ENCODE results near the gene MUC15. TPM values are rescaled to one million over a fixed set of nuclear protein-coding genes. Genes with fewer than 3 reads are reported as not detected.

The MUC15 gene, protein sequence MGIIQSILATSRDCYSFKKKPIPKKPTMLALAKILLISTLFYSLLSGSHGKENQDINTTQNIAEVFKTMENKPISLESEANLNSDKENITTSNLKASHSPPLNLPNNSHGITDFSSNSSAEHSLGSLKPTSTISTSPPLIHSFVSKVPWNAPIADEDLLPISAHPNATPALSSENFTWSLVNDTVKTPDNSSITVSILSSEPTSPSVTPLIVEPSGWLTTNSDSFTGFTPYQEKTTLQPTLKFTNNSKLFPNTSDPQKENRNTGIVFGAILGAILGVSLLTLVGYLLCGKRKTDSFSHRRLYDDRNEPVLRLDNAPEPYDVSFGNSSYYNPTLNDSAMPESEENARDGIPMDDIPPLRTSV
- total RNA-seq = not detected in 3 replicates
- long read RNA-seq = 0 reads

DNA sequence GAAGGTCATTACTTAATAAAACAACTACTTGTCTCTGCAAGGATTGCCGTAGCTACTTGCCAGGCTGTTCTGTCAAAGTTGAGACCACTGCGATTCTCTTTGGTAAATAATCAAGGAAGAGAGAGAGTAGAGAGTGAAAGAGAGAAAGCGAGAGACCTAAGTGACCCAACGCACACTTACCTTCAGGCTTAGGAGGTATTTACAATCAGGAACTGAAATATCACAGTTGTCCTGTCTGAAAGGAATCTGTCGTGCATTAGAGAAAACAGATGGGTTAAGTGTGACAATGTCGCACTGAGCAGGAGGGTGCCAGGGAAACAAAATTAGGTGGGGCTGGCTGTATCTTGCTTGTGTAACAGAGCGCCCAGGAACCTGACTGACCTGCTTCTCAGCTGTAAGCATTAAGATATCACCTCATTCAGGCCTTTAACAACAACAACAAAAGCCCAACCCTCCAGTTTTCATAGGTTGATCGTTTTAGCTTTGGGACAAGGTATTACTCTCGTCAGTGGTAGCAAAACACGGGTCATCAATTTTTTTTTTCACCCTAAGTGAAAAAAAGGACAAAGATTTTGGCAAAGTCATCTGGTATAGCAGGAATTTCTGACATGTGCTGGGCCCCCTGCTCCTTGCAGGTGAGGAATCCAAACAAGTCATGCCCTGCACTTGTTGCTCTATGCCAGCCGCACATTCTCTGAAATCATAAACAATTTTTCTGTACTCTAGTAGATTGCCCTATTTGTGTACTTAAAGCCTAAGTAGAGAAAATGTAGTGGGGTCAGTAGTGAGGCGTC lies at the start of gene MUC15:
TSS of gene MUC15 (minus strand) at position 403 of the 794 bp plus-strand sequence. CDS start 5,169 bp downstream, outside the sequence.
- H3K27me3 Mint-ChIP-seq (ENCODE audit: low read depth) = peaks cover 5% of the 10 kb centered on the region
- H3K4me1 Mint-ChIP-seq (ENCODE audit: low read depth) = peaks cover 3% of the 10 kb centered on the region

DNA sequence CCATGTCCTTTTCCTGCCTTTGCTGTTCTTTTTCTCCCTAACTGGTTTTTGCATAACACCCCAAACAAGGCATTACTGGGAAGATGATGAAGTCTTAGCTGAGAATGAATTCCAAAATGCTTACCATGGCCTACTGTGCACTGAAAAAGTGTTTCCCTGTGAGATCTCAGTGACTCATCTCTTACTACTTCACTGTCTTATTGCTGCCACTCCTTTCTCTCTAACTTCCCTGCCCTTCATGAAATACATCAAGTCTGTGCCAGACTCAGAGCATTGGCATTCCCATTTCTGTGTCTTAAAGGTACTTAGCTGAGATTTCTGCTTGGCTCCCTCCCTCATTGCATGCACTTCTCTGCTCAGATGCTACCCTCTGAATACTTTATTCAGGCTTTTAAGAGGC lies 49.1 kb upstream of the MUC15 start:
- Mint-ChIP-seq H3K36me3 (ENCODE audit: low read depth) (no peaks in the 10 kb centered on the region), H3K9me3 (ENCODE audit: low read depth) (no peaks in the 10 kb centered on the region), H3K27ac (ENCODE audit: unreplicated experiment) (no peak overlapping the region), H3K27me3 (ENCODE audit: low read depth) (no peaks in the 10 kb centered on the region), H3K4me1 (ENCODE audit: low read depth) (peaks cover 23% of the 10 kb centered on the region), H3K4me3 (ENCODE audit: unreplicated experiment) (no peak overlapping the region)
- DNase-seq (ENCODE audit: low spot score) = no peak
- TF ChIP-seq, protein P1, sequence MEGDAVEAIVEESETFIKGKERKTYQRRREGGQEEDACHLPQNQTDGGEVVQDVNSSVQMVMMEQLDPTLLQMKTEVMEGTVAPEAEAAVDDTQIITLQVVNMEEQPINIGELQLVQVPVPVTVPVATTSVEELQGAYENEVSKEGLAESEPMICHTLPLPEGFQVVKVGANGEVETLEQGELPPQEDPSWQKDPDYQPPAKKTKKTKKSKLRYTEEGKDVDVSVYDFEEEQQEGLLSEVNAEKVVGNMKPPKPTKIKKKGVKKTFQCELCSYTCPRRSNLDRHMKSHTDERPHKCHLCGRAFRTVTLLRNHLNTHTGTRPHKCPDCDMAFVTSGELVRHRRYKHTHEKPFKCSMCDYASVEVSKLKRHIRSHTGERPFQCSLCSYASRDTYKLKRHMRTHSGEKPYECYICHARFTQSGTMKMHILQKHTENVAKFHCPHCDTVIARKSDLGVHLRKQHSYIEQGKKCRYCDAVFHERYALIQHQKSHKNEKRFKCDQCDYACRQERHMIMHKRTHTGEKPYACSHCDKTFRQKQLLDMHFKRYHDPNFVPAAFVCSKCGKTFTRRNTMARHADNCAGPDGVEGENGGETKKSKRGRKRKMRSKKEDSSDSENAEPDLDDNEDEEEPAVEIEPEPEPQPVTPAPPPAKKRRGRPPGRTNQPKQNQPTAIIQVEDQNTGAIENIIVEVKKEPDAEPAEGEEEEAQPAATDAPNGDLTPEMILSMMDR (IDR thresholded peaks at IDR 0.05) = no peak

More for the DNA sequence above, at the start of gene MUC15:
- DNase-seq (ENCODE audit: low spot score) = no peak
- Mint-ChIP-seq H3K27ac (ENCODE audit: unreplicated experiment) (no peak within 1 kb of the TSS), H3K36me3 (ENCODE audit: low read depth) (no peaks in the 10 kb centered on the region), H3K4me3 (ENCODE audit: unreplicated experiment) (no peak within 1 kb of the TSS), H3K9me3 (ENCODE audit: low read depth) (no peaks in the 10 kb centered on the region)
- TF ChIP-seq, protein P1 (IDR thresholded peaks at IDR 0.05) = no peak

DNA sequence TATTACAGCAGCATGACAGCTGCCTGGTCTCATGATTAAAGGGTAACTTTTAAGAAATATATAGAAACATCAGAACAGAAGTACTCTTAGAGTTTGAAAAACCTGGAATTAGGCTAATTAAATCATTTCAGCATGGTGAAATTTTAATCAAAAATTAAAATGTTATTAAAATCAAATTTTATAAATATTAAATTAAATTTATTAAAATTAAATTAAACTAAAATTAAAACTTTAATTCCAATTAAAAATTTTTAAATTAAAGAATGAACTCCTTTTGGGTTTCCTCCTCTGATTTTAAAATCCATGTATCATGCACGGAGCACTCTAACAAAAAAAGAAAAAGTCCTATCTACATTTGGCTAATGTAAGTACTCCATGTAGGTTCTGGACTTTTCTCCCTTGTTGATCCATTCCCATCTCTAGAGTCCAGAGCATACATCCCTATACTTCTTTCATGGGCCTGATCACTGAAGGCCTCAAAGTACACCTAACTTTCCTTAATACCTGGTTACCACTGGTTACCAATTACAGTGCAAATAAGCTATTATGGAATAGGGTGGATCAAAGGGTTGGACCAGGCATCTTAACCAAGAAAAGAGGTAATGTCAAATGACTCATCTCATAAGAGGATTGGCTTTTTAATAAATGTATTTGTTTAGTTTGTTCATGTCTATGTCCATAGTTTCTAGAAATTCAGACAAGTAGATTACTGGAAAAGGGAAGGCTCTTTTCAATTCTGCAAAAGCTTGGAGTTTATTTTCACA lies 48.4 kb upstream of the MUC15 start:
- DNase-seq (ENCODE audit: low spot score) = no peak
- no peak overlapping the region for H3K27ac Mint-ChIP-seq (ENCODE audit: unreplicated experiment)

DNA sequence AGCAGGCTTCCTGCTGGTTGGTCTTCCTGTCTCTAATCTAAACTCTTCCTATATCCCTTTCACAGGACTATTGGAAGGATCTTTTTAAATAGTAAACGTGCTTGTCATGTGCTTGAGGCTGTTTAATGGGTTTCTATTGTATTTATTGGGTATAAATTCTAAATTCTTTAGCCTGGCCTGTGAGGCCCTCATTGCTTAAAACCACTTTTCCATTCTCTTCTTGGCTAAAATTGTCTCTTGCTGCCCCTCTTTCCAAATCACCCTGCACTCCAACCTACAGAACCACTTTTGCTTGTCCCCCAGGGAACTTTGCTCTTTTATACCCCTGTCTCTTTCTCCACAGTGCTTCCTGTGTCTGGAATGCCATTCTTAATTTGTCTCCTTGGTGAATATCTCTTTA lies 46.4 kb upstream of the MUC15 start:
- no peaks in the 10 kb centered on the region for H3K36me3 Mint-ChIP-seq (ENCODE audit: low read depth)
- no peak overlapping the region for H3K4me3 Mint-ChIP-seq (ENCODE audit: unreplicated experiment)
- peaks cover 19% of the 10 kb centered on the region for H3K4me1 Mint-ChIP-seq (ENCODE audit: low read depth)
- no peaks in the 10 kb centered on the region for H3K27me3 Mint-ChIP-seq (ENCODE audit: low read depth)
- TF ChIP-seq, protein P1 (IDR thresholded peaks at IDR 0.05) = no peak
- H3K9me3 Mint-ChIP-seq (ENCODE audit: low read depth) = peaks cover 1% of the 10 kb centered on the region
- no peak overlapping the region for H3K27ac Mint-ChIP-seq (ENCODE audit: unreplicated experiment)
- DNase-seq (ENCODE audit: low spot score) = no peak

More for the DNA sequence above, 48.4 kb upstream of the MUC15 start:
- no peaks in the 10 kb centered on the region for H3K9me3 Mint-ChIP-seq (ENCODE audit: low read depth)
- no peaks in the 10 kb centered on the region for H3K27me3 Mint-ChIP-seq (ENCODE audit: low read depth)
- TF ChIP-seq, protein P1 (IDR thresholded peaks at IDR 0.05) = no peak
- H3K36me3 Mint-ChIP-seq (ENCODE audit: low read depth) = no peaks in the 10 kb centered on the region
- no peak overlapping the region for H3K4me3 Mint-ChIP-seq (ENCODE audit: unreplicated experiment)
- H3K4me1 Mint-ChIP-seq (ENCODE audit: low read depth) = peaks cover 19% of the 10 kb centered on the region

DNA sequence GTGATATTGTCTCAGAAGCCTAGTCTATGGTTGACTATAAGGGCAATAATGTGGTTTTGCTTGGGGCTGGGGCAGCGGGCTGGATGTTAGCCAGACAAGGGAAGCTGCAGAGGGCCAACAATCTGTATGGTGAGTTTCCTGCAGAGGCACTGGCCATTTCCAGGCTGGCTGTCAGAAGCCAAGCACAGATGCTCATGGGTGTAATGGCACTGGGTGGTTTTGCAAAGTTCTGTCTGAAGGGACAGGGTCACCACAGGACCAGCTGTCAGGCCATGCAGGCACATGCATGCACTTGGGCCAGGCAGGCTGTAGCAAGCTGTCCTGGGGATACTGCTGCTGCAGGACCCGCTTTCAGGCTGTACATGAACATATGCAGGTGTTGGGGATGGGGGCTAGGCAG lies 41.7 kb upstream of the MUC15 start:
- TF ChIP-seq, protein P1 (IDR thresholded peaks at IDR 0.05) = no peak

More for the DNA sequence above, 41.7 kb upstream of the MUC15 start:
- Mint-ChIP-seq H3K27me3 (ENCODE audit: low read depth) (no peaks in the 10 kb centered on the region), H3K9me3 (ENCODE audit: low read depth) (peaks cover 14% of the 10 kb centered on the region), H3K27ac (ENCODE audit: unreplicated experiment) (no peak overlapping the region), H3K4me1 (ENCODE audit: low read depth) (peaks cover 6% of the 10 kb centered on the region), H3K36me3 (ENCODE audit: low read depth) (no peaks in the 10 kb centered on the region), H3K4me3 (ENCODE audit: unreplicated experiment) (no peak overlapping the region)
- no peak for DNase-seq (ENCODE audit: low spot score)
